ENCODE measurements around the gene SAMD13. TPM values are rescaled to one million over a fixed set of nuclear protein-coding genes. Genes with fewer than 3 reads are reported as not detected.

The SAMD13 gene
- total and polyA plus RNA-seq, 2 of the 8 experiments (the other 6 are each of a cell fraction or from before 2014, with no cell fraction given) = 0.86 to 2.3 TPM

- Histone ChIP-seq H3K56ac (replicated peaks; ENCODE audit: insufficient read length, low read depth, low read length) (no peak overlapping the region), H4K91ac (replicated peaks; ENCODE audit: insufficient read length, low read length) (no peak overlapping the region), H3K79me2 (ENCODE audit: control insufficient read depth in 1 of 2, insufficient read depth in 2 of 2, low read length in 2 of 2) (no peaks in the 10 kb centered on the region), H3K4ac (replicated peaks; ENCODE audit: insufficient read length, low read depth, low read length) (no peak overlapping the region), H3K9ac (replicated peaks in 1 of 4; ENCODE audit: extremely low read depth in 1 of 4, low read depth in 3 of 4, low read length in 3 of 4) (no peak overlapping the region), H2BK20ac (ENCODE audit: low read length) (no peak overlapping the region), H3K14ac (ENCODE audit: insufficient read length) (no peak overlapping the region), H3K23me2 (ENCODE audit: low read depth, low read length) (no peaks in the 10 kb centered on the region), H3K4me1 (replicated peaks in 1 of 4; ENCODE audit: control insufficient read depth in 3 of 4, insufficient read depth in 4 of 4, low read length in 3 of 4) (no peaks in the 10 kb centered on the region), H3K23ac (ENCODE audit: insufficient read length) (no peak overlapping the region), H3K27me3 (replicated peaks in 1 of 4; ENCODE audit: control insufficient read depth in 3 of 4, extremely low read depth in 1 of 4, insufficient read depth in 3 of 4, low read length in 3 of 4) (no peaks in the 10 kb centered on the region), H2AK5ac (ENCODE audit: low read depth, low read length) (no peak overlapping the region), H3K4me3 (ENCODE audit: extremely low read depth in 1 of 4, insufficient read depth in 2 of 4, low read depth in 3 of 4, low read length in 4 of 4) (no peak overlapping the region), H4K8ac (ENCODE audit: extremely low read depth, insufficient read depth, low read length) (no peak overlapping the region), H2BK12ac (ENCODE audit: low read depth, low read length) (no peak overlapping the region), H3K36me3 (ENCODE audit: control insufficient read depth in 2 of 4, insufficient read depth in 4 of 4, low read length in 3 of 4) (no peaks in the 10 kb centered on the region), H2BK5ac (ENCODE audit: low read depth, low read length) (no peak overlapping the region), H3K9me3 (ENCODE audit: insufficient read depth in 2 of 2, low read depth in 1 of 2, low read length in 1 of 2) (no peaks in the 10 kb centered on the region), H3K27ac (ENCODE audit: low read depth, low read length) (no peak overlapping the region), H2AFZ (ENCODE audit: low read length) (no peak overlapping the region), H3K4me2 (ENCODE audit: insufficient read depth in 1 of 2, low read depth in 2 of 2, low read length in 2 of 2) (no peak overlapping the region), H2BK120ac (replicated peaks; ENCODE audit: low read depth, low read length) (no peak overlapping the region), H4K20me1 (replicated peaks in 1 of 2; ENCODE audit: control insufficient read depth in 1 of 2, insufficient read depth in 2 of 2, low read length in 2 of 2) (no peaks in the 10 kb centered on the region), H3K79me1 (ENCODE audit: low read depth, low read length) (no peaks in the 10 kb centered on the region), H3K18ac (ENCODE audit: extremely low read depth, low read length) (no peak overlapping the region), H2BK15ac (ENCODE audit: low read length) (no peak overlapping the region), H4K5ac (ENCODE audit: insufficient read length, low read depth, low read length) (no peak overlapping the region)
- TF ChIP-seq SIRT6 (IDR thresholded peaks at IDR 0.05; ENCODE audit: low read length) (no peak), FOSL1 (IDR thresholded peaks at IDR 0.05; ENCODE audit: insufficient read depth, low read depth, low read length) (no peak), GABPA (IDR thresholded peaks at IDR 0.05; ENCODE audit: borderline replicate concordance, insufficient read depth, low read length) (no peak), MAFK (IDR thresholded peaks at IDR 0.05; ENCODE audit: low read depth, low read length) (no peak), NANOG (IDR thresholded peaks at IDR 0.05; ENCODE audit: insufficient read depth, low read depth, low read length, poor library complexity, severe bottlenecking) (no peak), ASH2L (IDR thresholded peaks at IDR 0.05; ENCODE audit: low read length) (no peak), SP2 (IDR thresholded peaks at IDR 0.05; ENCODE audit: low read length) (no peak), RNF2 (IDR thresholded peaks at IDR 0.05; ENCODE audit: borderline replicate concordance, low read depth, low read length, missing control alignments, poor library complexity, severe bottlenecking) (no peak), KDM5A (IDR thresholded peaks at IDR 0.05; ENCODE audit: low read length) (no peak), HDAC2 (IDR thresholded peaks at IDR 0.05; ENCODE audit: borderline replicate concordance in 1 of 2, low read depth in 2 of 2, low read length in 2 of 2) (no peak)
- FAIRE-seq (no peak), DNase-seq (ENCODE audit: low read depth in 1 of 2, low spot score in 2 of 2) (no peak)
- POLR2A ChIA-PET (ENCODE audit: partially characterized antibody) = no interaction called here
- CTCF ChIA-PET (ENCODE audit: partially characterized antibody) = interaction anchor here (0.5 to 0.7 kb wide), 2 partner anchors 11 to 33 kb away, joined by 3 read pairs; no protein-coding TSS in a partner anchor
- WGBS, 2 experiments (ENCODE audit: extremely low coverage in 1 of 2, insufficient coverage in 1 of 2, insufficient read length in 1 of 2, insufficient replicate concordance in 2 of 2, low coverage in 1 of 2, low lambda C conversion rate in 2 of 2, missing lambda C conversion rate in 1 of 2) = 91% methylated on average over 1 of the region's 1 CpG; no CpG with 5 or more reads in 1 of the 2 experiments
These were observed 58.8 kb downstream of the SAMD13 start for GRCh38 chr1:84360316-84360715.
